ENCODE results near the gene SRPX.

DNA sequence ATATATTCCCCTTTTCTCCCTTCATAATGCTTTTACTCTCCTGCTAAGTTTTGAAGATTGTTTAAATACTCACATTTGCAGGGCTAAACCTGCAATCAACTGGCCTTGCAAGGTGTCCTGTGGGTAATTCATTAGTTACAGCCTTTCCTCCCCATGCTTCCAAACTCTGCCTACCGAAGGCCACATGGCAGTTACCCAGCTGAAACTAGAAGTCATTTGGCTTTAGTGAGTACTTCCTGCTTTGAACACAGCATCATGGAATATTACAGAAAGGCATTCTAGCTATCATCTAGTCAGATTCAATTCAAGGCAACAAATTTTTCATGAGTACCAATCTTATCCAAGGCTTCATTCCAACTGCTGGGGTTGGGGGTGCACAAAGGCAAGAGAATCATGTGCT lies 55.6 kb downstream of the SRPX start:
- TF ChIP-seq POLR2AphosphoS5 (IDR thresholded peaks at IDR 0.05; ENCODE audit: borderline replicate concordance, low read depth, low read length) (no peak), EZH2 (IDR thresholded peaks at IDR 0.05) (no peak), FOXP2 (optimal IDR thresholded peaks at IDR 0.05; ENCODE audit: control extremely low read depth, extremely low read length, insufficient read depth) (no peak)

Data from SK-N-MC (cell line).